Measurements from ENCODE around the gene UBD. TPM values are rescaled to one million over a fixed set of nuclear protein-coding genes. Genes with fewer than 3 reads are reported as not detected.

Gene UBD
- total and polyA plus RNA-seq, 2 experiments from 2014 or later: not detected

DNA sequence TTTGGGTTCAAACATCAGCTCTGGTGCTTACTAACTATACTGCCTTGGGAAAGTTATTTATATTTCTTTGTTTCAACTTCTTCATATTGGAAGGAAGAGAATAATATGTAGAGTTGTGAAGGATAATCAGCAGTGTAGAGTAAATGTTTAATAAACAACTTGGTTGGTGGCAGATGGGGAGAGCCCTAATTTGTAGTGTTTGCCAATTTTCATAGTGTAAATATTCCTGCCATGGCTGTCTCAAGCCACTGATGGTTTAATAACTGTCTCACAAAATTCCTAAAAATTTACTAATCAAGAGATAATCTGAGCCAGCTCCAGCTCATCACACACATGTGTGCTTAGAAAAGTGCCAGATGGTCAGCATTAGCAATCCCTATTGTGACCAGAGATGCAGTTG, 25.3 kb upstream of the UBD start, which contains the start of gene OR2H2:
OR2H2 (plus strand) TSS at position 301 of the 400 bp plus-strand sequence. CDS start 2,824 bp downstream, outside the sequence.
- H3F3A ChIP-seq (ENCODE audit: insufficient read depth): no peaks in the 10 kb centered on the region
- H3K4me1 ChIP-seq (ENCODE audit: insufficient read depth): no peaks in the 10 kb centered on the region
- H3K9ac ChIP-seq: no peak within 1 kb of the TSS
- H2AFZ ChIP-seq: no peak within 1 kb of the TSS
- peaks cover 5% of the 10 kb centered on the region; the same call in 1 of the 2 replicates for H3K27me3 ChIP-seq (replicated peaks; ENCODE audit: insufficient read depth)
- no peak within 1 kb of the TSS for H3K4me2 ChIP-seq (ENCODE audit: unreplicated experiment)
- in situ Hi-C loops (cut with MboI): loop anchor here (25.0 kb wide), 1 partner anchor 898 kb away; no protein-coding TSS in a partner anchor
- H3K4me3 ChIP-seq: no peak within 1 kb of the TSS
- no peak within 1 kb of the TSS for H3K27ac ChIP-seq
- no peaks in the 10 kb centered on the region for H3K79me2 ChIP-seq (ENCODE audit: insufficient read depth)
- no peaks in the 10 kb centered on the region for H4K20me1 ChIP-seq (ENCODE audit: insufficient read depth)
- H3K36me3 ChIP-seq (ENCODE audit: low read depth): no peaks in the 10 kb centered on the region
- no peak for DNase-seq
- H3K9me3 ChIP-seq (ENCODE audit: low read depth): no peaks in the 10 kb centered on the region
- no peaks in the 10 kb centered on the region for H3K9me2 ChIP-seq (ENCODE audit: insufficient read depth)
- no peak for TF ChIP-seq EZH2phosphoT487 (IDR thresholded peaks at IDR 0.05; ENCODE audit: insufficient read depth, low read depth)
- TF ChIP-seq EZH2 (IDR thresholded peaks at IDR 0.05; ENCODE audit: insufficient read depth, poor library complexity, severe bottlenecking): no peak

DNA sequence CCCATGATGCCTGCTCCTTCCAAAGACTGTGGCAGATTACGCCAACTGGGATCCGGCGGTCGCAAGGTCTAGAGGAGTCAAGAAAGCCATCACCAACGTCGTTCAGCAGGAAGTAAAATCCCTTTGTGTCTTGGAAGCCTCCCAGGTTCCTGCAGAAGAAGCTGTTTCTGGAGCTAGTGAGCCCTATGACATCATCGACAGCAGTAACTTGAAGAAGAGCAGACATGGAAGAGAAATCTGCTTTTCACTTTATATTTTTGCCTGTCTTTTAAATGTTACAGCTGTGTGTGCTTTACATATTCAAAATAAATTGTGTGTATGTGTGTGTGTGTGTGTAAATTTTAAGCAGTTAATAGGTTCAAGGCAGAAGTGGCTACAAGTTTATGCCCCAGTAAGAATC, 18.0 kb upstream of the UBD start:
- Histone ChIP-seq H3K4me3 (no peak overlapping the region), H3K36me3 (ENCODE audit: low read depth) (no peaks in the 10 kb centered on the region), H3K9me2 (ENCODE audit: insufficient read depth) (no peaks in the 10 kb centered on the region), H3K9ac (no peak overlapping the region), H2AFZ (no peak overlapping the region), H3K27ac (no peak overlapping the region), H3K79me2 (ENCODE audit: insufficient read depth) (no peaks in the 10 kb centered on the region), H3K4me1 (ENCODE audit: insufficient read depth) (no peaks in the 10 kb centered on the region), H3K27me3 (replicated peaks; ENCODE audit: insufficient read depth) (no peaks in the 10 kb centered on the region), H3F3A (ENCODE audit: insufficient read depth) (no peaks in the 10 kb centered on the region), H4K20me1 (ENCODE audit: insufficient read depth) (no peaks in the 10 kb centered on the region), H3K4me2 (ENCODE audit: unreplicated experiment) (no peak overlapping the region), H3K9me3 (ENCODE audit: low read depth) (no peaks in the 10 kb centered on the region)
- TF ChIP-seq EZH2phosphoT487 (IDR thresholded peaks at IDR 0.05; ENCODE audit: insufficient read depth, low read depth) (no peak), EZH2 (IDR thresholded peaks at IDR 0.05; ENCODE audit: insufficient read depth, poor library complexity, severe bottlenecking) (no peak)
- in situ Hi-C loops (cut with MboI): loop anchor here (25.0 kb wide), 1 partner anchor 890 kb away; no protein-coding TSS in a partner anchor
- WGBS, 2 experiments (ENCODE audit: low coverage in 1 of 2, low lambda C conversion rate in 2 of 2, missing lambda C conversion rate in 2 of 2): 38 to 44% methylated on average over 7 of the region's 7 CpGs
- no peak for DNase-seq

DNA sequence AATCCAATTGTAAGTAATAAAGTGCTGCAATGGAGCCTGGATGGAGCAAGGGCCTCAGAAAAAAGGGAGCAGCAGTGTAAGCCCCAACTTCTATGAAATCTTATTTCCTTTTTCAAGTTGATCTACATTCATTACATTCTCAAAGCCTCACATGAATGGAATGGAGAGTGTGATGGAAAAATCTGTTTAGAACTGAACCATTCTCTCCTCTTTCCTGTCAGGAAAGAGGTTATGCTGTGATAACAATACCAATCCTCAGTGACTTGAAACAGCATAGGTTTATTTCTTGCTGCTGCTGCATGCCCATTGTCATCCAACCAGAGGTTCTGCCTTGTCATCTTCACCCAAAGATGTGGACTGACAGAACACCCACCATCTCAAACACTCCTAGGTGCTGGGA, 16.5 kb upstream of the UBD start:
- Histone ChIP-seq H4K20me1 (ENCODE audit: insufficient read depth) (no peaks in the 10 kb centered on the region), H3K4me2 (ENCODE audit: unreplicated experiment) (no peak overlapping the region), H2AFZ (no peak overlapping the region), H3F3A (ENCODE audit: insufficient read depth) (no peaks in the 10 kb centered on the region), H3K9me3 (ENCODE audit: low read depth) (no peaks in the 10 kb centered on the region), H3K9me2 (ENCODE audit: insufficient read depth) (no peaks in the 10 kb centered on the region), H3K79me2 (ENCODE audit: insufficient read depth) (no peaks in the 10 kb centered on the region), H3K27me3 (replicated peaks; ENCODE audit: insufficient read depth) (no peaks in the 10 kb centered on the region; the same call in 1 of the 2 replicates), H3K36me3 (ENCODE audit: low read depth) (no peaks in the 10 kb centered on the region), H3K4me3 (no peak overlapping the region), H3K27ac (no peak overlapping the region), H3K9ac (no peak overlapping the region), H3K4me1 (ENCODE audit: insufficient read depth) (no peaks in the 10 kb centered on the region)
- DNase-seq: no peak
- in situ Hi-C loops (cut with MboI): loop anchor here (25.0 kb wide), 1 partner anchor 889 kb away; no protein-coding TSS in a partner anchor
- TF ChIP-seq EZH2 (IDR thresholded peaks at IDR 0.05; ENCODE audit: insufficient read depth, poor library complexity, severe bottlenecking) (no peak), EZH2phosphoT487 (IDR thresholded peaks at IDR 0.05; ENCODE audit: insufficient read depth, low read depth) (no peak)

DNA sequence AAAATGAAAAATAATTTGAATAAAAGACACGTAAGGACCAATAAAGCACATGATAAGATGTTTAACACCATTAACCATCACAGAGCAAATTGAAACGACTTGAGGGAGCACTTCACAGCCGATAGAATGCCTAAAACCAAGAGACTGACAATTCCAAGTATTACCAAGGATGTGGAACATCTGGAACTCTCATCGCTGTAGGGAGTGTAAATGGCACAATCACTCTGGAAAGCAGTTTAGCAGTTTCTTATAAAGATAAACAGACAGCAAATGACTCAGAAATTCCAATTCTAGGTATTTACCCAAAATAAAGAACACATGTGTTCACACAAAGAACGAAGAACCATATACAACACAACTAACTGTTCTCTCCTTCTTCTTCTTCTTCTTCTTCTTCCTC, 8.5 kb upstream of the UBD start:
- no peaks in the 10 kb centered on the region for H3K79me2 ChIP-seq (ENCODE audit: insufficient read depth)
- H4K20me1 ChIP-seq (ENCODE audit: insufficient read depth): no peaks in the 10 kb centered on the region
- H3K9me2 ChIP-seq (ENCODE audit: insufficient read depth): no peaks in the 10 kb centered on the region; the same call in 1 of the 2 replicates
- no peaks in the 10 kb centered on the region for H3K36me3 ChIP-seq (ENCODE audit: low read depth)
- H3K4me2 ChIP-seq (ENCODE audit: unreplicated experiment): no peak overlapping the region
- TF ChIP-seq EZH2 (IDR thresholded peaks at IDR 0.05; ENCODE audit: insufficient read depth, poor library complexity, severe bottlenecking) (no peak), EZH2phosphoT487 (IDR thresholded peaks at IDR 0.05; ENCODE audit: insufficient read depth, low read depth) (no peak)
- no peak overlapping the region for H3K27ac ChIP-seq
- DNase-seq: no peak
- H3K9me3 ChIP-seq (ENCODE audit: low read depth): no peaks in the 10 kb centered on the region
- no peaks in the 10 kb centered on the region for H3F3A ChIP-seq (ENCODE audit: insufficient read depth)
- 4% methylated on average over 5 of the region's 5 CpGs for WGBS, 2 experiments (ENCODE audit: low coverage in 1 of 2, low lambda C conversion rate in 2 of 2, missing lambda C conversion rate in 2 of 2)
- H3K4me3 ChIP-seq: no peak overlapping the region
- H3K9ac ChIP-seq: no peak overlapping the region
- in situ Hi-C loops (cut with MboI): no loop called here
- H3K27me3 ChIP-seq (replicated peaks; ENCODE audit: insufficient read depth): no peaks in the 10 kb centered on the region; the same call in 1 of the 2 replicates
- H3K4me1 ChIP-seq (ENCODE audit: insufficient read depth): no peaks in the 10 kb centered on the region
- H2AFZ ChIP-seq: no peak overlapping the region

DNA sequence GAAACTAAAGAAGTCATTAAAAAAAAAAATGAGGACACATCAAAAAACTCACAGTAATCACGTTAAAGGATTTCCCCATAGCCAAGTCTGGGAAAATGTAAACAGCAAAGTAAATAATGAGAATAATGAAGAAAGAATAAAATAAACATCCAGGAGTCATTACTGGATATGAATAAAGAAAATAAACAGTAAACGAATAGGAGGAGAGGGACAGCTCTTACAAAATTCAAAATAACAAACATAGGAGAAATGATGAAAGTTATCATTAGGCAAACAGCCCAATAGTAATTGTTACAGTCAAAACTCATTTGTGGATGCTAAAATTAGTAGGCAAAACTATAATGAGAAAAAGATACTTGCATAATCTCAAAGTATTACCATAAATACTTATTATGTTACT, 8.0 kb upstream of the UBD start:
- no peaks in the 10 kb centered on the region; the same call in 1 of the 2 replicates for H3K9me2 ChIP-seq (ENCODE audit: insufficient read depth)
- in situ Hi-C loops (cut with MboI): no loop called here

More for the DNA sequence above, 8.0 kb upstream of the UBD start:
- H3K27me3 ChIP-seq (replicated peaks; ENCODE audit: insufficient read depth): no peaks in the 10 kb centered on the region; the same call in 1 of the 2 replicates
- no peak overlapping the region for H3K4me2 ChIP-seq (ENCODE audit: unreplicated experiment)
- no peaks in the 10 kb centered on the region for H4K20me1 ChIP-seq (ENCODE audit: insufficient read depth)
- H3F3A ChIP-seq (ENCODE audit: insufficient read depth): no peaks in the 10 kb centered on the region
- WGBS, 2 experiments (ENCODE audit: low coverage in 1 of 2, low lambda C conversion rate in 2 of 2, missing lambda C conversion rate in 2 of 2): 4 to 7% methylated on average over 2 of the region's 2 CpGs
- no peak overlapping the region for H3K4me3 ChIP-seq
- H3K79me2 ChIP-seq (ENCODE audit: insufficient read depth): no peaks in the 10 kb centered on the region
- no peak overlapping the region for H2AFZ ChIP-seq
- no peaks in the 10 kb centered on the region for H3K36me3 ChIP-seq (ENCODE audit: low read depth)
- TF ChIP-seq EZH2 (IDR thresholded peaks at IDR 0.05; ENCODE audit: insufficient read depth, poor library complexity, severe bottlenecking) (no peak), EZH2phosphoT487 (IDR thresholded peaks at IDR 0.05; ENCODE audit: insufficient read depth, low read depth) (no peak)
- H3K27ac ChIP-seq: no peak overlapping the region
- no peak for DNase-seq
- no peaks in the 10 kb centered on the region for H3K4me1 ChIP-seq (ENCODE audit: insufficient read depth)
- no peaks in the 10 kb centered on the region for H3K9me3 ChIP-seq (ENCODE audit: low read depth)
- H3K9ac ChIP-seq: no peak overlapping the region

All from GM23248 (cell line).